NCI-H1694 treated with DMSO at 0.1 percent for 48 hours (cell line): ENCODE results near the gene NOTO.

Source experiments
- DNase-seq: peaks from one replicate; lab custom pipeline; 2025; lab: John Stamatoyannopoulos, UW

Gene NOTO

DNA sequence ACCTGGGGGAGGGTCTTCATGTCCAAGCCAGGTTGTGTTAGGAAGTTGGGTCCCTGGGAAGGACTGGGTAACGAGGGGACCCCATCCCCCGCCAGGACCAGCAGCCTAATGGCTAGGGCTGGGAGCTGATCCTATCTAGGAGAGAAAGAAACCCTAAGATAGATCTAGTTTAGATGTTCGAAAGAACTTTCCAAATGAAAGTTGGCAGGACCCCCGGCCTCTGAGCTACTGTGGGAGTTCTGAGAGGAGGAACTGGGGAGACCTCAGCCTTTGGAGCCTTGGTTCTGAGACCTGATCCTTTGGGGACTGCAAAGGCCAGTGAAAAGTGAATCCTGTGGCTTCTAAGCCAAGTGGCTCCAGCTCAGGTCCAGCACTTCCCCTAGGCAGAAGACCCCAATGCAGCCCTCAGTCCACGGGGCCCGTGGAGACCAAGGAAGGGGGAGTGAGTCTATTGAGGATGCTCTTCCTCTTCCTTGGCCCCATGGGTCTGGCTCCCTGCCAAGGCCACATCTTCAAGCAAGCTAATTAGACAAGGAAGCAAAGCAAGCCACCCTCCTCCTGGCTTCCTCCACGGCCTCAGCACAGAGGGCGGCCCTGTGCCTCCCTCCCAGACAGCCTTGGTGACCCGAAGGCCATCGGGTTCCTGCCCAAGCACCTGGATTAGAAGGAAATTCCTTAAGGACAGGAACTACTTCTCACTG lies 55.2 kb downstream of the NOTO start:
- no peak for DNase-seq

GRCh38 chr2:73258186-73258912 lies 56.0 kb downstream of the NOTO start:
- no peak for DNase-seq

GRCh38 chr2:73258913-73259215 lies 56.5 kb downstream of the NOTO start:
- DNase-seq: no peak

DNA sequence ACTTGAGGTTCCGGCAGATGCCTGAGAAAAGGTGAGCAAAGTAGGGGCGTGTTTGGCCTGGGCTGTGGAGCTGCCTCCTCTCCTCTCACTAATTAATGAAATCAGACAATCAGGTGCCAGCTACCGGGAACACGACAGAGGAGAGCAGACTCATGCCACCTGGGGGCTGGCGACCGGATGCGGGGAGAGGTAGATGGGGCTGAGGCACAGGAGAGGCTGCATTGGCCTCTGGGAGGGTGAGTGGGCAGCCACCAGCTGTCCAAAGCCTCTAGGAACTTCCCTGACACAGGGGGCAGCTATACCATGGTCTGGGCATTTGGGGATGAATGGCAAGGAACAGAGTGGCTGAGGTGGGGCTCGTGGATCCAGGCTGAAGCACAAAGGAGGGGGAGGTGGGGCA lies 56.9 kb downstream of the NOTO start:
- DNase-seq: no peak

DNA sequence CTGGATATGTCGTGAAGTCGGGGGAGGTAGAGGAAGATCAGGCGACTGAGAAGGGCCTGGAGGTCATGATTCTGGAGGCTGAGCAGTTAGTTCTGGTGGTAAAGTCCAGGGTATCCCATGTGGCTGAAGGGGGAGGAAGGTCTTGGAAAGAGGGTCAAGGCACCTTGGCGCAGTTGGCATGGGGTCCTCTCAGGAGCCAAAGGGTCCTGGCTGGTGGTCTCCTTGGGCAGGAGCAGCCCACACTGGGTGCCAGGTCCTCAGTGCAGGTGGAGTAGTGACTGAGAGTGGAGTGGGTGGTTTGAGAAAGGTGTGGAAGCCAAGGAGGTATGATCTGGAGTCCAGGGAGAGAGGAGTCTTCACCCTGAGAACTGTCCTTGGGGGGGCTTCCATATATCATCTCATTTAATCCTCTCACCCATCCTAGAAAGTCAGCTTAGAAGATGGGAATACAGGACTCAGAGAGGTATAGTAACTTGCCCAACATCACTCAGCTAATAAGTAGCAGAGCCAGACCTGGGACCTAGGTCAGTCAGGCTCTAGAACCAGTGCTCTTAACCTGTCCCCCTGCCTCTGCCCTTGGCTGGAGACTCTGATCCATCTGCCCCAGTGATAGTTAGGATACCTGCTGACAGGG lies 57.4 kb downstream of the NOTO start:
- DNase-seq: no peak

DNA sequence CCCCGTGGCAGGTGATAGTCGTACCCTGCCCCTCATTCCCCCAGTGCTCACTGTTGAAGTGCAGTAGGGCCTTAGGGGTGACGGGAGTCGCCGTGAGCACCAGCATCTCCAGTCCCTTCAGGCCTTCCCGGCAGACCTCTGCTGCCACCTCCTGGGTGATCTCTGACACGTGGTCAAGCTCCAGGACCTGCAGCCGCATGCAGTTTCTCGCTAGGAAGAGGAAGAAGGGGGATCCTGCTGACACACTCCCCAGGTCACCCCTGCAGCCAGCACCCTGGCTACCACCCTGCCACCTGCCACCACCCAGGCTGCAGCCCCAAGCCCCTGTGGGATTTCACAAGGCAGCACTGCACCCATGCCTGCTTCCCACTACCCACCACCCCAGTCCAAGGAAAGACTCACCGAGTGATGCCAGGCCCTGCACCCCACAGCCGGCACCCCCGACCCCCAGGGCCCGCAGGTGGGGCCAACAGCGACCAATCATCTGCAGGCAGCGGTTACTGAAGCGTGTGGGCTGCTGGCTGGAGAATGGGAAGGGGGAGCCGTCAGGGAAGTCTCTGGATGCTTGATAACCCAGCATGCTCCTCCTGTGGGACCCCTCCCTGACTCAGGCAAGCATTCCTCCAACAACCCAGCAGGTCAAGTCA lies 58.1 kb downstream of the NOTO start:
- DNase-seq: no peak
